Thyroid gland (tissue), 4 donors: ENCODE results near the gene ALKBH2.

ENCODE experiments used
- POLR2A ChIP-seq, 2 donors: fragments of 450-650 bp; IDR thresholded peaks; one replicate each; pipeline ENCODE4 v1.6.1; 2017; ENCODE audit warnings: antibody characterized with exemption in 2 of 2, mild to moderate bottlenecking in 2 of 2, moderate library complexity in 1 of 2
- TF ChIP-seq, protein P1 (sequence below), 6 experiments: fragments of 200-600 bp in 3 of 6; fragments of 450-650 bp in 3 of 6; sonication (generic) in 3 of 6; IDR thresholded peaks; one replicate each; pipeline ENCODE4 v1.5.1; 2016 to 2019; ENCODE audit warnings: antibody characterized with exemption in 6 of 6, mild to moderate bottlenecking in 2 of 6, inconsistent platforms in 1 of 6, moderate library complexity in 1 of 6

DNA sequence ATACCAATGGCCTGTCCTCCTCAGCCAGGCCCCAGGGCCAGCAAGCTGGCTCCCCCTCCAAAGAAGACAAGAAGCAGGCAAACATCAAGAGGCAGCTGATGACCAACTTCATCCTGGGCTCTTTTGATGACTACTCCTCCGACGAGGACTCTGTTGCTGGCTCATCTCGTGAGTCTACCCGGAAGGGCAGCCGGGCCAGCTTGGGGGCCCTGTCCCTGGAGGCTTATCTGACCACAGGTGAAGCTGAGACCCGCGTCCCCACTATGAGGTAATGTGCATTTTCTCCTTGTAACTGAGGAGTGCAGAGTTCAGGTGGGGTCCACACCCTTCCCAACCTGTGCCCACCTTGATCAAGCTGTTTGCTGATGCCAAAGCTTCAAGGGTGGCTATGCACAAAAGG is 46.5 kb upstream of the ALKBH2 start:
- TF ChIP-seq, protein P1, sequence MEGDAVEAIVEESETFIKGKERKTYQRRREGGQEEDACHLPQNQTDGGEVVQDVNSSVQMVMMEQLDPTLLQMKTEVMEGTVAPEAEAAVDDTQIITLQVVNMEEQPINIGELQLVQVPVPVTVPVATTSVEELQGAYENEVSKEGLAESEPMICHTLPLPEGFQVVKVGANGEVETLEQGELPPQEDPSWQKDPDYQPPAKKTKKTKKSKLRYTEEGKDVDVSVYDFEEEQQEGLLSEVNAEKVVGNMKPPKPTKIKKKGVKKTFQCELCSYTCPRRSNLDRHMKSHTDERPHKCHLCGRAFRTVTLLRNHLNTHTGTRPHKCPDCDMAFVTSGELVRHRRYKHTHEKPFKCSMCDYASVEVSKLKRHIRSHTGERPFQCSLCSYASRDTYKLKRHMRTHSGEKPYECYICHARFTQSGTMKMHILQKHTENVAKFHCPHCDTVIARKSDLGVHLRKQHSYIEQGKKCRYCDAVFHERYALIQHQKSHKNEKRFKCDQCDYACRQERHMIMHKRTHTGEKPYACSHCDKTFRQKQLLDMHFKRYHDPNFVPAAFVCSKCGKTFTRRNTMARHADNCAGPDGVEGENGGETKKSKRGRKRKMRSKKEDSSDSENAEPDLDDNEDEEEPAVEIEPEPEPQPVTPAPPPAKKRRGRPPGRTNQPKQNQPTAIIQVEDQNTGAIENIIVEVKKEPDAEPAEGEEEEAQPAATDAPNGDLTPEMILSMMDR (IDR thresholded peaks at IDR 0.05), result no peak
- no peak for TF ChIP-seq POLR2A (IDR thresholded peaks at IDR 0.05)
